Subcutaneous adipose tissue (tissue), 4 donors: ENCODE data around the gene TBC1D9B. TPM values are rescaled to one million over a fixed set of nuclear protein-coding genes. Genes with fewer than 3 reads are reported as not detected.

Source experiments
- total RNA-seq, 4 donors: library from RNA; depleted of rRNA; stranded (reverse); fragments of >200 nt; gene quantifications; one replicate each; pipeline ENCODE4 v1.1.0, GENCODE V29; 2016
- TF ChIP-seq, protein P1 (sequence below): fragments of 450-650 bp; IDR thresholded peaks from one replicate; pipeline ENCODE4 v1.5.1; 2016; ENCODE audit warnings: low read depth, mild to moderate bottlenecking, control low read depth, antibody characterized with exemption, moderate library complexity

TBC1D9B gene
- total RNA-seq, 4 donors from 2014 or later, result 87.6 to 142 (median 122) TPM

DNA sequence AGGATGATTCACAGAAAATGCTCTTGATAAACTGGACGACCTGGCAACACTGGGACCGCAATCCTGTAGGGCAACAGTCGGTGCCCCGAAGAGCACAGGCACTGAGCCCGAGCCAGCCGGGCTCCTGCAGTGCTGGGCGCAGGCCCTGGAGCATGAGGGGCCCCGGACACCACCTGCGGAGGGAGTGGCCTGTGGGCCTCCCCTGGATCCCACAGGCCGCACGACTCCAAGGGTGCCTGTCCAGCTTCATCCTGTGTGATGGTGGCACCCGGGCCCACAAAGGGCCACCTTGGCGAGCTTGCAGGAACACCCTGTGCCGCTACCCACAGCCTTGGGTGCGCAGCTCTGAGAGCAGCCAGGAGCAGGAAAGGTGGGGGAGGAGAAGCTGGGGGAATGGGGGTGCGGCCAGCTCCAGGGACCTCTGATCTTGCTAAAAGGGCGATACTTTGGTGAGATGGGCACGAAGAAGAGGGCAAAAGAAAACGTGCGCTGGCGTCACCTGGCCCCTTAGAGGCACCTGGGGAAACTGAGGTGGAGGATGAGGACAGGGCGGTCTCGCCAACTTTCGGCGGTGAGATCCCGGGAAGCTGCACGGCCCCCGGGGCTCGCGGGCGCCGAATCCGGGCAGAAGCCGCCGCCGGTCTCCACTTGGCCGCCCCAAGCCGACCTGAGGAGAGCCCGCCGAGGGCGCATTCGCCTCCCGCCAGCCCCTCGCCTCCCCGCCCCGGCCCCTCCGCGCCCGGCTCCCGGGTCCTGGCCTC is 722 bp downstream of the TBC1D9B start:
- TF ChIP-seq, protein P1, sequence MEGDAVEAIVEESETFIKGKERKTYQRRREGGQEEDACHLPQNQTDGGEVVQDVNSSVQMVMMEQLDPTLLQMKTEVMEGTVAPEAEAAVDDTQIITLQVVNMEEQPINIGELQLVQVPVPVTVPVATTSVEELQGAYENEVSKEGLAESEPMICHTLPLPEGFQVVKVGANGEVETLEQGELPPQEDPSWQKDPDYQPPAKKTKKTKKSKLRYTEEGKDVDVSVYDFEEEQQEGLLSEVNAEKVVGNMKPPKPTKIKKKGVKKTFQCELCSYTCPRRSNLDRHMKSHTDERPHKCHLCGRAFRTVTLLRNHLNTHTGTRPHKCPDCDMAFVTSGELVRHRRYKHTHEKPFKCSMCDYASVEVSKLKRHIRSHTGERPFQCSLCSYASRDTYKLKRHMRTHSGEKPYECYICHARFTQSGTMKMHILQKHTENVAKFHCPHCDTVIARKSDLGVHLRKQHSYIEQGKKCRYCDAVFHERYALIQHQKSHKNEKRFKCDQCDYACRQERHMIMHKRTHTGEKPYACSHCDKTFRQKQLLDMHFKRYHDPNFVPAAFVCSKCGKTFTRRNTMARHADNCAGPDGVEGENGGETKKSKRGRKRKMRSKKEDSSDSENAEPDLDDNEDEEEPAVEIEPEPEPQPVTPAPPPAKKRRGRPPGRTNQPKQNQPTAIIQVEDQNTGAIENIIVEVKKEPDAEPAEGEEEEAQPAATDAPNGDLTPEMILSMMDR, result no peak

DNA sequence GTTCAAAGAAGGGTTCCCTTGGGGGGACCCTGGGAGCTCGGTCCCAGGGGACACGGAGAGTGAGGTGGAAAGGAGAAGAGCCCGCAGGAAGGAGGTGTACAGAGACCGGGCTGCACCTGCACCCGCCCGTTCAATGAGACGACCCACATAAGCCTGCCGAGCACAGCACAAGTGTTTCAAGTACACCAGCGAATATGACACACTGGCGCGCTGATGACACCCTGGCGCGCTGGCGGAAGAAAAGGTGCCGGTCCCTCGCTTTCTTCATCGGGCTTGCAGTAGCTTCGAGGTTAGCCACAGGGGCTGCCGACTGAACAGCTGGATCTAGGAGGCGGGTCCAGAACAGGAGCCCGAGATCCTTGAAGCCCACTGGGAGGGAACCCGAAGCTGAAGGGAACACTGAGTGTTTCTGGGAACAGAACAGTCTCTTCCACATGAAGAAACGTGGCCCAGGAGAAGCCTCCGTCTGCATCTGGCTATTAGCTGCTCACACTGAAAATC is 1.4 kb downstream of the TBC1D9B start:
- TF ChIP-seq, protein P1, result no peak

DNA sequence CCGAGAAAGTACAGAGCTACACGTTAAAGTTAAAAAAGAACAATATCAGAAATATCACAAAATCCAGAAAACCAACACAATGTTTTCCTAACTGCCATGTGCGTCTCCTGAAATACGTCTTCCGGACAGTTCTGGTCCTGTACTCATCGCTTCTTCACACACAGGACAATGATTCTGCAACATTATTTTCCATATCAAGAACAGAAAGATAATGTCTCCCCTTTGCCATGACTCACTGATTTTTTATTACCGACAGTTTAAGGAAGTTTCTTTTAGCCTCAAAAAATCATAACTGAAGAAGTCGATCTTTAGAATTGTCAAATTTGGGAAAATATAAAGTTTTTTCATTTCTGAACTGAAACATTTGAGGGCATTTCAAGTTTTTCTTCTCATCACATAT is 2.5 kb downstream of the TBC1D9B start:
- TF ChIP-seq, protein P1, result no peak

DNA sequence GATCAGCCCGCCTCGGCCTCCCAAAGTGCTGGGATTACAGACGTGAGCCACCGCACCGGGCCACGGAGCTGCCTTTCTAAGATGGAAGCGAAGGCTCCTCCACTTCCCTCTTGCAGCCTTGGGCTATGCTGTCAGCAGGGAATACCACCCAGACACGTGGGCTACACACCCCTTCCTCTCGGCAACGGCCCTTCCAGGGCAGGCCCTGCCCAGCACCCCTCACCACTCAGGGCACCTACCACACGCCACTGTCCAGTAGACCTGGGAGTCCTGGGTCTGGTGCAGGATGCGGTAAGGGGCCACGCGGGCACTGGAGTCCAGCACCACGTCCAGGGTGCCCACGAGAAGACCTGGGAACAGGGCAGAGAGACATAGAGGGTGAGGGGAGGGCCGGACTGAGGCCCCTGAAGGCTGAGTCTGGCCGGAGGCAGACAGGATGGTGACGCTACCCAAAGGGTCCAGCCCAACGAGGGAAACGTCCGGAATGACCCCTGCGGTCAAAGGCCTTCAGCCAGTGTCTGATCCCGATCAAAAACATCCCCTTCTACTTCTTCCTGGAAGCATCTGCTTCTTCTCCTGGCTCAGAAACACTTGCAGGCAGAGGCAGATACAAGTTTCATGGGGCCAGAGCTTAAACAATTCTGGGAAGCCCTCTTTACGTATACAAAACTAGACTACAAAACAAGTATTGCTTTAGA is 3.1 kb downstream of the TBC1D9B start:
- TF ChIP-seq, protein P1, result no peak

DNA sequence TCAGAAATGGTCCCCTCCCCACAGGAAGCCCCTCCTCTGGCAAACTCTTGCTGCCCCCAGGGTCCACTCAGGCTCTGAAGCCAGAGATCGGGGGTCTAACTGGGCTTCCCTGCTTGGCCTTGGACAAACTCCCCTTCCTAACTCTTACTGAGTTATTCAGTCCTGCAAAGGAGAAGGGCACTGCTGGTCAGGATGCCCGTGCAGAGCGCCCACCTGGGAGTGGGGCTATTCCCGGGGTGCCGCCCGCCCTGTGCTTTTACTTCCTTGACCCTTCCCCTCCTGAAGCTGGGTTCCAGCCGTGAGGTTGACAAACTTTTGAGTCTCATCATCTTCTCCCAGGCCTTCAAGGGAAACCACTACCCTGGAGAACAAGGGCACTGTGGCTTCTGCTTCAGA is 4.9 kb downstream of the TBC1D9B start:
- TF ChIP-seq, protein P1, result no peak

DNA sequence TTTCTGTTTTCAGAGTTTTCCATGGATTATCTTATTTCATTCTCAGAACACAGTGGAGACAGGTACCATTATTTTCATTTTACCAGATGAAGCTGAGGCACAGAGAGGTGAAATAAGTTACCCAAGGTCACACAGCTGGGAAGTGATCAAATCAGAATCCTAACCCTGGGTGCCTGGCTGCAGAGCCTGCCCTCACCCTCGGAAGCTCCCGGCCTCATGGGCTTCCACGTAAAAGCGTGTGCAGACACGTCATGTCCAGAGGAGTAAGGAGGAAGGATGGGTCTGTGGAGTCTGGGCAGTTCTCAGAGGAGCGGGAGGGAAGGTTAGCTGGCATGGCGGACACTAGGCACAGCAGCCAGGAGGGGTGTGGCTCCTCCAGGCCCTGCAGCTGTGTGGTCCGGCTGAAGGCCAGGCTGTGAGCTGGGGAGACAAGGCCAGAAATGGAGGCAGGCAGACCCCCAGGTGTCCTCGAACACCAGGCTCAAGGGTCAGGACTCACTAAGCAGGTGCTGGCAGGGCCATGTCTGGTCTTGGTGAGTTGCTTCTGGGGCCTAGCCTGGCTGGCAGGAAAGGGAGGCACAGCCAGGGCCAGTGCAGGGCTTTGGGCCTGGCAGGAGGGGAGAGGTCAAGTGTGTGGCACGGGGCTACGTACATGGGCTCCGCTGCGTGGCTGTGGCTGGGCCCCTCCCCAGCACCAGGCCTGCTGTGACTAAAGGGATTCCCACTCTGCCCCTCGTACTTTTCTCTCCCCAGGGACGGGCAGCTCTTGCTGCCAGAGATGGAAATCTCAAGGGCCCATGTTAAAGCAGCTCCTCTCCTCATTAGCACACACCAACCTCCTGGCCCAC is 5.6 kb downstream of the TBC1D9B start:
- TF ChIP-seq, protein P1, result no peak

DNA sequence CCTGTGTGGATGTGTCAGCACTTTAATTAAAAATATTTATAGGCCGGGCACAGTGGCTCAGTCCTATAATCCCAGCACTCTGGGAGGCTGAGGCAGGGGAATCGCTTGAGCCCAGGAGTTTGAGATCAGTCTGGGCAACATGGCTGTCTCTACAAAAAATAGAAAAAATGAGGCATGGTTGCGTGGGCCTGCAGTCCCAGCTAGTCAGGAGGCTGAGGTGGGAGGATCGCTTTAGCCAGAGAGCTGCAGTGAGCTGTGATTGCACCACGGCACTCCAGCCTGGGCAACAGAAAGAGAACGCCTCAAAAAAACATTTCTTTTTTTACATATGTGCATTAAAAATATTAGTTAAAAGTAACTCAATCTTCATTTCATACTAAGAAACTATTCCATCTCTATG is 6.2 kb downstream of the TBC1D9B start:
- TF ChIP-seq, protein P1, result no peak
